ENCODE data around the gene GAA.
A peak's percentile ranks its signal among the peaks of the same experiment; 100 is the strongest.
"Not testable (repeated sequence)": the region's sequence is repeated elsewhere in the genome, so short reads cannot be mapped to it uniquely, and the experiment has no call there.

The GAA gene

DNA sequence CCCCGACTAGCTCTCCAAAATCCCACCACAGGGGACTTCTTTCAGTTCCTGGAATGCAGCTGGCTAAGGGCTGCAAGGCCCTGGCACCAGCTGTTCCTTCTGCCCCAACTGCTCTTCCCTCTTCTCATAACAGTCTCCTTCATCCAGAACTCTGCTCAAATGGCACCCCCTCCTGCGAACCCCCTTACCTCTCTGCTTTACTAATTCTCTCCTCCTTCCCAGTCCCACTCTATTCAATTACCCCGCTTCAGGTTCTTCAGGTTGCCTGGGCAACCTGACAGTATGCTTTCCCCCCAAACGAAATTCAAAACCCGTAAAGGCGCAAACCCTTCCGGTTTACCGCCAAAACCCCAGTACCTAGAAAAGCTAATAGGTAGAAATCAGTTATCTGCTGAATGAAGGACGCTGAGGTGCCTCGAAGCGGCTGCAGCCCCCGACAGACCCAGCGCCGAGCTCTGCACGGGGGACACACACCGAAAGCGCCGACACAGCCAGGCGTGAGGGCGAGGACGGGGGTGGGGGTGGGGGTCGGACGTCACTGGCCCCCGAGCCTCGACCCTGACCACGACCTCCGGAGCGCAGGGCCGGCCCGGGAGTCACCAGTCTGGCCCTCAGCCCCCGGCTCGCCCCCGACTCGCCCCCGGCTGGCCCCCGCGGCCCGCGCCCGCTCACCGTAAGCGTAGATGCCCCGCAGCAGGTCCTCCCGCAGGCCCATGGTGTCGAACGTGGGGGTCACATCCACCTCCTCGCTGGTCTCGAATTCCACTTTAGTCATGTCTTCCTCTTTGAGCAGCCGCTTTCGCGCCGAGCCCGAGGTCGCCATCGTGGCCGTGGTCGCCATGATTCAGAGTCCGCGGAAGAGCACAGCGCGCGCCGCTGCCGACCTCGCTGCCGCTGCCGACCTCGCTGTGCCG is 45.0 kb downstream of the GAA start:
- no peak for DNase-seq (ENCODE audit: insufficient read length, low spot score)
- peak; percentile 97; the same call in 1 of the 2 replicates for TF ChIP-seq POLR2A (IDR thresholded peaks at IDR 0.05; ENCODE audit: low read depth, low read length)
- no peak for FAIRE-seq

- no peak for FAIRE-seq
- no peak; the same call in 1 of the 2 replicates for TF ChIP-seq POLR2A (IDR thresholded peaks at IDR 0.05; ENCODE audit: low read depth, low read length)
- peak; percentile 94 for DNase-seq (ENCODE audit: insufficient read length, low spot score)
These were observed 45.8 kb downstream of the GAA start, which contains the start of gene EIF4A3 for GRCh38 chr17:80147035-80147822. Gene EIF4A3 (minus strand): TSS chr17:80147128. CDS start chr17:80146961, 167 bp downstream.

GRCh38 chr17:80151333-80151732 is 50.0 kb downstream of the GAA start:
- TF ChIP-seq POLR2A (IDR thresholded peaks at IDR 0.05; ENCODE audit: low read depth, low read length), result no peak
- FAIRE-seq (no peak), DNase-seq (ENCODE audit: insufficient read length, low spot score) (no peak)

DNA sequence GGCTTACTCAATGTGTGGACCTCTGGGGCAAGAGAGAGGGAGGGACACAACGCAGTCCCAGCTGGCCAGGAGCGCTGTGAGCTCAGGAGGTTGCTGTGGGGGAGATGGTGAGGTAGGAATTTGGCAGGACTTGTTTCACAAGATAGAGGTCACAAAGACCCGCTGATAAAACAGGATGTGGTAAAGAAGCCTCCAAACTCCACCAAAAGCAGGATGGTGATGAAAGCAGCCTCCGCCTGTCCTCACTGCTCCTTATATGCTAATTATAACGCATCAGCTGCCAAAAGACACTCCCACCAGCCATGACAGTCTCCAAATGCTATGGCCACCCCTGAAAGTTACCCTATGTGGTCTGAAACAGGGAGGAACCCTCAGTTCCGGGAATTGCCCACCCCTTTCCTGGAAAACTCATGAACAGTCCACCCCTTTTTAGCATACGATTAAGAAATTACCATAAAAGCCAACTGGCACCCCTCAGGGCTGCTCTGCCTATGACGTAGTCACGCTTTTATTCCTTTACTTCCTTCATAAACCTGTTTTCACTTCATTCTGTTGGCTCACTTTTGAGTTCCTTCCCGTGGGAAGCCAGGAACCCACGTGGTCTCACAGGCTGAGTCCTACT is 50.8 kb downstream of the GAA start:
- FAIRE-seq, result no peak

GRCh38 chr17:80153004-80153403 is 51.6 kb downstream of the GAA start:
- no peak for FAIRE-seq
- no peak for DNase-seq (ENCODE audit: insufficient read length, low spot score)
- no peak for TF ChIP-seq POLR2A (IDR thresholded peaks at IDR 0.05; ENCODE audit: low read depth, low read length)

More for the DNA sequence above, 50.8 kb downstream of the GAA start:
- TF ChIP-seq POLR2A (IDR thresholded peaks at IDR 0.05; ENCODE audit: low read depth, low read length), result no peak
- DNase-seq (ENCODE audit: insufficient read length, low spot score), result no peak

GRCh38 chr17:80154166-80154565 is 52.8 kb downstream of the GAA start:
- FAIRE-seq, result no peak
- TF ChIP-seq POLR2A (IDR thresholded peaks at IDR 0.05; ENCODE audit: low read depth, low read length), result no peak
- DNase-seq (ENCODE audit: insufficient read length, low spot score), result no peak

DNA sequence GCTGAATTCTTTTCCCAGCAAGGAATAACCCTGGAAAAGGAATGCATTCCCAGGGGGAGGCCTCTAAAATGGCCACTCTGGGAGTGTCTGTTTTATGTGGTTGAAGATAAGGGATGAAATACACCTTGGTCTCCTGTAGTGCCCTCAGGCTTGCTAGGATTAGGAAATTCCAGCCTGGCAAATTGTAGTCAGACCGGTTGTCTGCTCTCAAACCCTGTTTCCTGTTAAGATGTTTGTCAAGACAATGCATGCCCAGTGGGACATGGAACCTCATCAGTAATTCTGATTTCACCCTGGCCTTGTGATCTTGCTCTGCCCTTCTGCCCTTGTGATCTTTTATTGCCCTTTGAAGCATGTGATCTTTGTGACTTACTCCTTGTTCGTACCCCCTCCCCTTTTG is 54.2 kb downstream of the GAA start:
- not testable (repeated sequence) for DNase-seq (ENCODE audit: insufficient read length, low spot score); FAIRE-seq

DNA sequence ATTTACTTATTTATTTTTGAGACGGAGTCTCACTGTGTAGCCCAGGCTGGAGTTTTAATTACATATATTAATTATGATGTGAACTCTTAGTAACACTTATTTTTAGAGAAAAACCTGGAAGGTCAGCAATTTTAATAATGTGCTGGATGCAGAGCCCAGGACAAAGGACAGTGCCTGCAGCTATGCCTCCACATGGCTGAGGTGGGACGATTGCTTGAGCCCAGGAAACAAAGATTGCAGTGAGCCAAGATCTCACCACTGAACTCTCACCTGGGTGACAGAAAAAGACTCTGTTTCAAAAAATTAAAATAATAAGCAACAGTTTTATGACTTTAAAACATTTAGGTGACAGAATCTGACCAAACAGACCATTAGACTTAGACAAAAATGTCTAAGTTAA is 57.5 kb downstream of the GAA start:
- DNase-seq (ENCODE audit: insufficient read length, low spot score) (no peak), FAIRE-seq (no peak)
- no peak for TF ChIP-seq POLR2A (IDR thresholded peaks at IDR 0.05; ENCODE audit: low read depth, low read length)

DNA sequence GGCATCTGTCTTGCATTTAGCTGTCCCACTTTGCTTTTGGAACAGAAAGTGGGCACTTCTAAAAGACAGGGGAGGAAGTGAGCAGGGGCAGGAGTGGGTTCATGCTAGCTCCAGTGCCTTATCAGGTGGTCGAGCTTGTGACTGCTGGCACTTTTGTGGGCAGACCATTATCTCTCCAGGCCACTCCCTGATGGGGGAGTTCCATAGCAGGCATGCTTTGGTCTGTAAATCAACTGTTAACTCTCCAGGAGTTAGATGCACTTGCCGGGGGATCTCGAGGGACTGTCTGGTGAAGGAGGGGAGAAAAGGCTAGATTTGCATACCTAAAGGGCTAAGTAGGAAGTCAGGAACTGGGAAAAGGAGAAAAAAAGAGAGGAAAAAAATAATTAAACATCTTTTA is 59.2 kb downstream of the GAA start:
- FAIRE-seq, result no peak
- no peak for TF ChIP-seq POLR2A (IDR thresholded peaks at IDR 0.05; ENCODE audit: low read depth, low read length)
- no peak for DNase-seq (ENCODE audit: insufficient read length, low spot score)

GRCh38 chr17:80163336-80163735 is 62.0 kb downstream of the GAA start:
- FAIRE-seq, result no peak
- TF ChIP-seq POLR2A (IDR thresholded peaks at IDR 0.05; ENCODE audit: low read depth, low read length), result no peak
- no peak for DNase-seq (ENCODE audit: insufficient read length, low spot score)

DNA sequence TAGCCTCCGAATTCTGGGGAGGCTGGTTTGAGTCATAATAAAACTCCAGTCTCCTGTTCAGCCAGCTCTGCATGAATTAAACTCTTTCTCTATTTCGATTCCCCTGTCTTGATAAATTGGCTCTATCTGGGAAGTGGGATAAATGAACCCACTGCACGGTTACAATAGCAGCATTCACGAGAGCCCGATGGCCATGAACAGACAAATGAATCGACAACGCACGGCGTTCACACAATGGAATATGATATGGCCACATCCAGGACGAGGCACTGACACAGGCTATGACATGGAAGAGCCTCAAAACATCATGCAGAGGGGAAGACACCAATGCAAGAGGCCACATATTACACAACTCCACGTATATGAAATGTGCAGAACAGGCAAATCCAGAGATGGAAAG is 62.8 kb downstream of the GAA start:
- FAIRE-seq (no peak), DNase-seq (ENCODE audit: insufficient read length, low spot score) (no peak)
- no peak for TF ChIP-seq POLR2A (IDR thresholded peaks at IDR 0.05; ENCODE audit: low read depth, low read length)

GRCh38 chr17:80166446-80166845 is 65.1 kb downstream of the GAA start:
- no peak for DNase-seq (ENCODE audit: insufficient read length, low spot score)
- no peak for TF ChIP-seq POLR2A (IDR thresholded peaks at IDR 0.05; ENCODE audit: low read depth, low read length)
- no peak for FAIRE-seq

GRCh38 chr17:80168371-80168770 is 67.0 kb downstream of the GAA start:
- no peak for TF ChIP-seq POLR2A (IDR thresholded peaks at IDR 0.05; ENCODE audit: low read depth, low read length)
- FAIRE-seq (no peak), DNase-seq (ENCODE audit: insufficient read length, low spot score) (no peak)

- no peak for FAIRE-seq
- TF ChIP-seq POLR2A (IDR thresholded peaks at IDR 0.05; ENCODE audit: low read depth, low read length), result no peak
These were observed 67.7 kb downstream of the GAA start for GRCh38 chr17:80169107-80169506.

More at GRCh38 chr17:80169107-80169506, 67.7 kb downstream of the GAA start:
- no peak for DNase-seq (ENCODE audit: insufficient read length, low spot score)
